Ovary (tissue), 9 donors: ENCODE measurements around the gene SIRT5. TPM values are rescaled to one million over a fixed set of nuclear protein-coding genes. Genes with fewer than 3 reads are reported as not detected.

Source experiments
- DNase-seq, 5 donors: peaks; one replicate each; pipeline ENCODE4 v3.0.0-alpha.2; 2019 to 2020
- H3K27ac ChIP-seq, 2 donors: fragments of 200-600 bp; one replicate each; pipeline versions ENCODE4 v1.5.1 to v1.8.0; 2019 to 2022
- H3K27me3 ChIP-seq: fragments of 200-600 bp; one replicate; pipeline ENCODE4 v1.8.0; 2022
- H3K36me3 ChIP-seq: fragments of 200-600 bp; sonication (generic); one replicate; pipeline ENCODE4 v1.5.1; 2019
- H3K4me1 ChIP-seq: one replicate; pipeline ENCODE4 v1.8.1; 2013; ENCODE audit warnings: mild to moderate bottlenecking, moderate library complexity; ENCODE audit not compliant: insufficient read depth
- H3K4me3 ChIP-seq: fragments of 200-600 bp; sonication (generic); one replicate; pipeline ENCODE4 v1.5.1; 2017
- H3K9me3 ChIP-seq, 2 donors: fragments of 200-600 bp in 1 of 2; sonication (generic) in 1 of 2; one replicate each; pipeline versions ENCODE4 v1.5.1 to v1.8.1; 2013 to 2019; ENCODE audit warnings: mild to moderate bottlenecking in 1 of 2, moderate library complexity in 1 of 2
- CTCF ChIP-seq, 3 donors: fragments of 450-650 bp in 2 of 3; fragments of 200-600 bp in 1 of 3; IDR thresholded peaks; one replicate each; pipeline versions ENCODE4 v1.5.1 to v1.8.0; 2016 to 2022; ENCODE audit warnings: antibody characterized with exemption in 3 of 3, mild to moderate bottlenecking in 1 of 3
- EP300 ChIP-seq: sonication (generic); formaldehyde crosslinking; IDR thresholded peaks from one replicate; pipeline ENCODE4 v1.6.1; 2017; ENCODE audit warnings: antibody characterized with exemption
- POLR2A ChIP-seq: fragments of 450-650 bp; IDR thresholded peaks from one replicate; pipeline ENCODE4 v1.6.1; 2017; ENCODE audit warnings: antibody characterized with exemption, mild to moderate bottlenecking, moderate library complexity
- WGBS, 3 donors: extraction: QIAGEN DNeasy Blood & Tissue Kit in 1 of 3; methylation state at CpG; one replicate each; pipeline versions ENCODE4 v1.1.5 to v1.1.7; 2013 to 2017; 5-methylcytosine and 5-hydroxymethylcytosine counted together
- intact Hi-C, 4 donors: fragments of 100-400 bp; cut with DNase I; formaldehyde crosslinking; loops; one replicate each; pipeline versions ENCODE4 v1.11.0 to v1.15.1; 2022 to 2023
- polyA plus RNA-seq, 2 donors: library from polyadenylated mRNA; stranded (reverse); fragments of 200-250 nt in 1 of 2; fragments of 350-450 nt in 1 of 2; fragmentation: Illumina TruSeq in 1 of 2; extraction: RNeasy Lipid Tissue Mini Kit (QIAGEN cat#74804) in 1 of 2; gene quantifications; one replicate each; pipeline ENCODE4 v1.2.3, GENCODE V29; 2013 to 2014
- total RNA-seq, 7 donors: library from RNA; depleted of rRNA in 2 of 7; stranded (reverse); fragments of >200 nt in 2 of 7; fragmentation: NEBNext Ultra II Directional in 3 of 7; extraction: Animal tissue kit (Norgen Biotek cat#: 25700) in 3 of 7; gene quantifications; one replicate each; pipeline versions ENCODE4 v1.1.0 to v1.2.4, GENCODE V29; 2016 to 2023
- donor health status: DM: no; HTN: no; CAD: no; lungs with moderate emphysema.
- donor health status: DM: no; HTN: no; CAD: no.
- donor health status: Bipolar disorder and iron deficiency.
- donor health status: DM: yes; HTN: yes; CAD: no.
- donor health status: DM: no; HTN: no; CAD: no.
- donor health status: DM: yes; HTN: yes; CAD: no.

Gene SIRT5
- total and polyA plus RNA-seq, 9 donors, result 7.3 to 22.2 (median 13.0) TPM

GRCh38 chr6:13614126-13614925 is 39.9 kb downstream of the SIRT5 start:
- TF ChIP-seq POLR2A (no peak), EP300 (no peak), CTCF (IDR thresholded peaks at IDR 0.05) (no peak)
- 4 to 5% (median 5%) methylated on average over 38 of the region's 38 CpGs for WGBS, 3 donors
- intact Hi-C loops, result loop anchor here (5.0 to 10.0 kb wide), 5 partner anchors 90 to 180 kb away; partner anchors contain the start of gene RANBP9 (in 2 of the 4)
- no peak for DNase-seq
- peaks cover 1% of the 10 kb centered on the region for H3K4me1 ChIP-seq
- H3K36me3 ChIP-seq, result no peaks in the 10 kb centered on the region
- H3K27me3 ChIP-seq, result no peaks in the 10 kb centered on the region
- H3K27ac ChIP-seq, result peak overlapping the region in 1 of 2 donors; percentile 78
- H3K4me3 ChIP-seq, result peak overlapping the region; percentile 98
- H3K9me3 ChIP-seq, result no peaks in the 10 kb centered on the region

- TF ChIP-seq CTCF (IDR thresholded peaks at IDR 0.05), result peak; percentile 96 to 99 (median 98)
- TF ChIP-seq EP300, result no peak
- peak; percentile 77 for TF ChIP-seq POLR2A
- intact Hi-C loops, result loop anchor here (5.0 to 10.0 kb wide), 6 partner anchors 90 to 180 kb away; partner anchors contain the start of gene RANBP9 (in 2 of the 4)
- 0% methylated on average over 41 to 85 of the region's 85 CpGs for WGBS, 3 donors
Observed at GRCh38 chr6:13614926-13615791, 40.8 kb downstream of the SIRT5 start, which contains the start of gene NOL7. Gene NOL7, plus strand, starts transcription at chr6:13615335. Its CDS starts 24 bp downstream, at chr6:13615359.

GRCh38 chr6:13615792-13616120 is 41.4 kb downstream of the SIRT5 start:
- no peak for TF ChIP-seq CTCF (IDR thresholded peaks at IDR 0.05)
- TF ChIP-seq POLR2A, result no peak
- Histone ChIP-seq H3K27me3 (no peaks in the 10 kb centered on the region), H3K9me3 (no peaks in the 10 kb centered on the region), H3K36me3 (no peaks in the 10 kb centered on the region), H3K4me3 (peak overlapping the region; percentile 98), H3K4me1 (peaks cover 1% of the 10 kb centered on the region), H3K27ac (peak overlapping the region; percentile 10 to 78)
- WGBS, 3 donors, result 0% methylated on average over 14 of the region's 14 CpGs
- DNase-seq, result peak; percentile 37 to 71 (median 55)
- intact Hi-C loops, result loop anchor here in 3 of 4 donors (5.0 to 10.0 kb wide), 5 partner anchors 89 to 179 kb away; partner anchors contain the start of gene RANBP9 (in 1 of the 3)

More at GRCh38 chr6:13614926-13615791, 40.8 kb downstream of the SIRT5 start, which contains the start of gene NOL7:
- Histone ChIP-seq H3K27me3 (no peaks in the 10 kb centered on the region), H3K9me3 (no peaks in the 10 kb centered on the region), H3K27ac (peak within 1 kb of the TSS; percentile 10 to 78), H3K36me3 (no peaks in the 10 kb centered on the region), H3K4me3 (peak within 1 kb of the TSS; percentile 98), H3K4me1 (peaks cover 1% of the 10 kb centered on the region)
- DNase-seq, result peak; percentile 98 to 100 (median 99)

GRCh38 chr6:13617066-13617465 is 42.7 kb downstream of the SIRT5 start:
- H3K4me3 ChIP-seq, result no peak overlapping the region
- intact Hi-C loops, result loop anchor here in 3 of 4 donors (5.0 to 10.0 kb wide), 5 partner anchors 88 to 178 kb away; partner anchors contain the start of gene RANBP9 (in 1 of the 3)
- H3K9me3 ChIP-seq, result no peaks in the 10 kb centered on the region
- H3K4me1 ChIP-seq, result peaks cover 1% of the 10 kb centered on the region
- H3K27me3 ChIP-seq, result no peaks in the 10 kb centered on the region
- no peak for TF ChIP-seq CTCF (IDR thresholded peaks at IDR 0.05)
- TF ChIP-seq EP300, result no peak
- TF ChIP-seq POLR2A, result no peak
- H3K27ac ChIP-seq, result no peak overlapping the region
- H3K36me3 ChIP-seq, result no peaks in the 10 kb centered on the region
- WGBS, 3 donors, result 73 to 83% (median 79%) methylated on average over 2 of the region's 2 CpGs
- no peak for DNase-seq
